Fibroblast of lung (primary cell): Measurements from ENCODE around the gene MAPT.

Source experiments
- CTCF ChIP-seq, 2 donors: IDR thresholded peaks in 1 of 2; conservative IDR thresholded peaks in 1 of 2; 1 replicate in 1 of 2; 2 replicates in 1 of 2; pipeline ENCODE4 v1.5.1; 2011 to 2012; ENCODE audit warnings: low read length in 2 of 2, control low read depth in 1 of 2, inconsistent platforms in 1 of 2, low read depth in 1 of 2, mild to moderate bottlenecking in 1 of 2
- EZH2 ChIP-seq: IDR thresholded peaks from 2 replicates; pipeline ENCODE4 v1.5.1; 2012; ENCODE audit warnings: low read length, control low read depth, mild to moderate bottlenecking; ENCODE audit errors: missing control alignments

- TF ChIP-seq CTCF (conservative IDR thresholded peaks at IDR 0.05 in 1 of 2, IDR thresholded peaks at IDR 0.05 in 1 of 2; ENCODE audit: low read depth in 1 of 2, low read length in 2 of 2): no peak
- TF ChIP-seq EZH2: no peak
These were observed 58.5 kb downstream of the MAPT start for GRCh38 chr17:45952814-45953320.
